ENCODE results near the gene CNTNAP5.

Gene CNTNAP5

GRCh38 chr2:124039762-124040291, 14.7 kb downstream of the CNTNAP5 start:
- no peaks in the 10 kb centered on the region for H3K36me3 ChIP-seq (ENCODE audit: insufficient read depth, insufficient read length, low read length)
- H3K9ac ChIP-seq (ENCODE audit: insufficient read length, low read depth) = no peak overlapping the region
- no peaks in the 10 kb centered on the region for H3K27me3 ChIP-seq (ENCODE audit: insufficient read depth, insufficient read length)
- no peaks in the 10 kb centered on the region for H3K9me3 ChIP-seq (ENCODE audit: insufficient read depth, low read length)
- no peak overlapping the region for H3K4me3 ChIP-seq (ENCODE audit: insufficient read length, low read depth)
- DNase-seq (ENCODE audit: low read depth, low spot score) = no peak
- H3K4me1 ChIP-seq (ENCODE audit: insufficient read depth, insufficient read length) = no peaks in the 10 kb centered on the region
- TF ChIP-seq ZNF274 (IDR thresholded peaks at IDR 0.05; ENCODE audit: low read depth, low read length) (no peak), YY1 (IDR thresholded peaks at IDR 0.05; ENCODE audit: insufficient read depth, insufficient read length) (no peak), SUZ12 (IDR thresholded peaks at IDR 0.05; ENCODE audit: extremely low read depth, insufficient read depth, insufficient read length) (no peak)

GRCh38 chr2:124045894-124046293, 20.8 kb downstream of the CNTNAP5 start:
- no peak overlapping the region for H3K9ac ChIP-seq (ENCODE audit: insufficient read length, low read depth)
- TF ChIP-seq ZNF274 (IDR thresholded peaks at IDR 0.05; ENCODE audit: low read depth, low read length) (no peak), YY1 (IDR thresholded peaks at IDR 0.05; ENCODE audit: insufficient read depth, insufficient read length) (no peak), SUZ12 (IDR thresholded peaks at IDR 0.05; ENCODE audit: extremely low read depth, insufficient read depth, insufficient read length) (no peak)
- DNase-seq (ENCODE audit: low read depth, low spot score) = no peak

GRCh38 chr2:124046332-124046731, 21.2 kb downstream of the CNTNAP5 start:
- DNase-seq (ENCODE audit: low read depth, low spot score) = peak; percentile 77
- TF ChIP-seq YY1 (IDR thresholded peaks at IDR 0.05; ENCODE audit: insufficient read depth, insufficient read length) = no peak
- no peak for TF ChIP-seq ZNF274 (IDR thresholded peaks at IDR 0.05; ENCODE audit: low read depth, low read length)
- no peak for TF ChIP-seq SUZ12 (IDR thresholded peaks at IDR 0.05; ENCODE audit: extremely low read depth, insufficient read depth, insufficient read length)
- H3K4me3 ChIP-seq (ENCODE audit: insufficient read length, low read depth) = no peak overlapping the region
- no peaks in the 10 kb centered on the region for H3K27me3 ChIP-seq (ENCODE audit: insufficient read depth, insufficient read length)
- no peaks in the 10 kb centered on the region for H3K9me3 ChIP-seq (ENCODE audit: insufficient read depth, low read length)
- no peaks in the 10 kb centered on the region for H3K36me3 ChIP-seq (ENCODE audit: insufficient read depth, insufficient read length, low read length)
- no peaks in the 10 kb centered on the region for H3K4me1 ChIP-seq (ENCODE audit: insufficient read depth, insufficient read length)
- H3K9ac ChIP-seq (ENCODE audit: insufficient read length, low read depth) = no peak overlapping the region

More at GRCh38 chr2:124045894-124046293, 20.8 kb downstream of the CNTNAP5 start:
- Histone ChIP-seq H3K9me3 (ENCODE audit: insufficient read depth, low read length) (no peaks in the 10 kb centered on the region), H3K27me3 (ENCODE audit: insufficient read depth, insufficient read length) (no peaks in the 10 kb centered on the region), H3K4me3 (ENCODE audit: insufficient read length, low read depth) (no peak overlapping the region), H3K4me1 (ENCODE audit: insufficient read depth, insufficient read length) (no peaks in the 10 kb centered on the region), H3K36me3 (ENCODE audit: insufficient read depth, insufficient read length, low read length) (no peaks in the 10 kb centered on the region)

GRCh38 chr2:124048102-124048501, 23.0 kb downstream of the CNTNAP5 start:
- no peak for DNase-seq (ENCODE audit: low read depth, low spot score)
- Histone ChIP-seq H3K27me3 (ENCODE audit: insufficient read depth, insufficient read length) (no peaks in the 10 kb centered on the region), H3K9ac (ENCODE audit: insufficient read length, low read depth) (no peak overlapping the region), H3K4me3 (ENCODE audit: insufficient read length, low read depth) (no peak overlapping the region), H3K36me3 (ENCODE audit: insufficient read depth, insufficient read length, low read length) (no peaks in the 10 kb centered on the region), H3K9me3 (ENCODE audit: insufficient read depth, low read length) (no peaks in the 10 kb centered on the region), H3K4me1 (ENCODE audit: insufficient read depth, insufficient read length) (no peaks in the 10 kb centered on the region)
- no peak for TF ChIP-seq YY1 (IDR thresholded peaks at IDR 0.05; ENCODE audit: insufficient read depth, insufficient read length)
- no peak for TF ChIP-seq ZNF274 (IDR thresholded peaks at IDR 0.05; ENCODE audit: low read depth, low read length)
- no peak for TF ChIP-seq SUZ12 (IDR thresholded peaks at IDR 0.05; ENCODE audit: extremely low read depth, insufficient read depth, insufficient read length)

- H3K27me3 ChIP-seq (ENCODE audit: insufficient read depth, insufficient read length) = no peaks in the 10 kb centered on the region
- H3K4me3 ChIP-seq (ENCODE audit: insufficient read length, low read depth) = no peak overlapping the region
- DNase-seq (ENCODE audit: low read depth, low spot score) = no peak
- no peaks in the 10 kb centered on the region for H3K9me3 ChIP-seq (ENCODE audit: insufficient read depth, low read length)
- no peaks in the 10 kb centered on the region for H3K4me1 ChIP-seq (ENCODE audit: insufficient read depth, insufficient read length)
- TF ChIP-seq YY1 (IDR thresholded peaks at IDR 0.05; ENCODE audit: insufficient read depth, insufficient read length) (no peak), SUZ12 (IDR thresholded peaks at IDR 0.05; ENCODE audit: extremely low read depth, insufficient read depth, insufficient read length) (no peak), ZNF274 (IDR thresholded peaks at IDR 0.05; ENCODE audit: low read depth, low read length) (no peak)
- H3K36me3 ChIP-seq (ENCODE audit: insufficient read depth, insufficient read length, low read length) = no peaks in the 10 kb centered on the region
- no peak overlapping the region for H3K9ac ChIP-seq (ENCODE audit: insufficient read length, low read depth)
Observed at GRCh38 chr2:124048664-124049063, 23.6 kb downstream of the CNTNAP5 start.

GRCh38 chr2:124049136-124049535, 24.0 kb downstream of the CNTNAP5 start:
- no peaks in the 10 kb centered on the region for H3K36me3 ChIP-seq (ENCODE audit: insufficient read depth, insufficient read length, low read length)
- H3K9me3 ChIP-seq (ENCODE audit: insufficient read depth, low read length) = no peaks in the 10 kb centered on the region
- no peak for TF ChIP-seq SUZ12 (IDR thresholded peaks at IDR 0.05; ENCODE audit: extremely low read depth, insufficient read depth, insufficient read length)
- TF ChIP-seq YY1 (IDR thresholded peaks at IDR 0.05; ENCODE audit: insufficient read depth, insufficient read length) = no peak
- no peak for TF ChIP-seq ZNF274 (IDR thresholded peaks at IDR 0.05; ENCODE audit: low read depth, low read length)
- no peak overlapping the region for H3K4me3 ChIP-seq (ENCODE audit: insufficient read length, low read depth)
- DNase-seq (ENCODE audit: low read depth, low spot score) = no peak
- H3K9ac ChIP-seq (ENCODE audit: insufficient read length, low read depth) = no peak overlapping the region
- no peaks in the 10 kb centered on the region for H3K27me3 ChIP-seq (ENCODE audit: insufficient read depth, insufficient read length)
- H3K4me1 ChIP-seq (ENCODE audit: insufficient read depth, insufficient read length) = no peaks in the 10 kb centered on the region

- DNase-seq (ENCODE audit: low read depth, low spot score) = no peak
- Histone ChIP-seq H3K4me3 (ENCODE audit: insufficient read length, low read depth) (no peak overlapping the region), H3K36me3 (ENCODE audit: insufficient read depth, insufficient read length, low read length) (no peaks in the 10 kb centered on the region), H3K27me3 (ENCODE audit: insufficient read depth, insufficient read length) (no peaks in the 10 kb centered on the region), H3K4me1 (ENCODE audit: insufficient read depth, insufficient read length) (no peaks in the 10 kb centered on the region), H3K9me3 (ENCODE audit: insufficient read depth, low read length) (no peaks in the 10 kb centered on the region), H3K9ac (ENCODE audit: insufficient read length, low read depth) (no peak overlapping the region)
- TF ChIP-seq SUZ12 (IDR thresholded peaks at IDR 0.05; ENCODE audit: extremely low read depth, insufficient read depth, insufficient read length) (no peak), YY1 (IDR thresholded peaks at IDR 0.05; ENCODE audit: insufficient read depth, insufficient read length) (no peak), ZNF274 (IDR thresholded peaks at IDR 0.05; ENCODE audit: low read depth, low read length) (no peak)
Observed at GRCh38 chr2:124050833-124051497, 25.9 kb downstream of the CNTNAP5 start.
